Activated CD4-positive, alpha-beta T cell treated with anti-CD3 and anti-CD28 coated beads, Interleukin-2, amount 10 ng/mL, durations not matched to agents 24 days and 14 days (primary cell): ENCODE results near the gene TMEM203. TPM values are rescaled to one million over a fixed set of nuclear protein-coding genes. Genes with fewer than 3 reads are reported as not detected.

Source experiments
- DNase-seq: peaks from one replicate; pipeline ENCODE4 v3.0.0; 2022
- H3K27ac Mint-ChIP-seq: one replicate; pipeline ENCODE4 v1.8.0; 2022; ENCODE audit warnings: mild to moderate bottlenecking, mixed read lengths
- H3K27me3 Mint-ChIP-seq: one replicate; pipeline ENCODE4 v1.8.0; 2022; ENCODE audit warnings: mixed read lengths
- H3K36me3 Mint-ChIP-seq: one replicate; pipeline ENCODE4 v1.8.0; 2022; ENCODE audit warnings: low read depth, mild to moderate bottlenecking, mixed read lengths
- H3K4me1 Mint-ChIP-seq: one replicate; pipeline ENCODE4 v1.8.0; 2021; ENCODE audit warnings: mixed read lengths
- H3K4me3 Mint-ChIP-seq: one replicate; pipeline ENCODE4 v1.8.0; 2022; ENCODE audit warnings: mild to moderate bottlenecking, moderate library complexity, mixed read lengths
- H3K9me3 Mint-ChIP-seq: one replicate; pipeline ENCODE4 v1.8.0; 2021; ENCODE audit warnings: mixed read lengths
- intact Hi-C: fragments of 100-400 bp; cut with micrococcal nuclease; formaldehyde crosslinking; loops from one replicate; pipeline ENCODE4 v1.15.1; 2023
- total RNA-seq: library from RNA; stranded (reverse); gene quantifications from 2 replicates; pipeline ENCODE4 v1.2.3, GENCODE V29; 2022

TMEM203 gene
- total RNA-seq, 1 donor from 2014 or later: 38.8 TPM

GRCh38 chr9:137204731-137205125 lies 720 bp downstream of the TMEM203 start:
- peaks cover 24% of the 10 kb centered on the region for H3K36me3 Mint-ChIP-seq
- no peaks in the 10 kb centered on the region for H3K27me3 Mint-ChIP-seq
- H3K4me3 Mint-ChIP-seq: peak overlapping the region; percentile 94
- no peak for DNase-seq
- intact Hi-C loops: loop anchor here (1.0 to 5.0 kb wide), 4 partner anchors 16 to 75 kb away; partner anchors contain the start of genes ANAPC2, SSNA1 and TUBB4B
- H3K27ac Mint-ChIP-seq: peak overlapping the region; percentile 91
- no peaks in the 10 kb centered on the region for H3K9me3 Mint-ChIP-seq
- peaks cover 30% of the 10 kb centered on the region for H3K4me1 Mint-ChIP-seq

- Mint-ChIP-seq H3K27ac (no peak overlapping the region), H3K9me3 (no peaks in the 10 kb centered on the region), H3K27me3 (peaks cover 2% of the 10 kb centered on the region), H3K4me3 (no peak overlapping the region), H3K36me3 (peaks cover 17% of the 10 kb centered on the region), H3K4me1 (peaks cover 30% of the 10 kb centered on the region)
- DNase-seq: no peak
- intact Hi-C loops: loop anchor here (5.0 kb wide), 1 partner anchor 39 kb away; the partner anchor contains the start of gene TUBB4B
Measured at GRCh38 chr9:137202966-137203365, 2.5 kb downstream of the TMEM203 start.

- DNase-seq: no peak
- intact Hi-C loops: loop anchor here (2.0 to 5.0 kb wide), 2 partner anchors 41 to 73 kb away; partner anchors contain the start of gene TUBB4B
- Mint-ChIP-seq H3K27me3 (peaks cover 2% of the 10 kb centered on the region), H3K9me3 (no peaks in the 10 kb centered on the region), H3K4me1 (peaks cover 17% of the 10 kb centered on the region), H3K36me3 (peaks cover 9% of the 10 kb centered on the region), H3K27ac (peak overlapping the region; percentile 65), H3K4me3 (peak overlapping the region; percentile 87)
Measured at GRCh38 chr9:137201205-137201868, 4.1 kb downstream of the TMEM203 start.

- intact Hi-C loops: loop anchor here (1.0 to 5.0 kb wide), 4 partner anchors 12 to 72 kb away; partner anchors contain the start of genes ANAPC2, SSNA1 and TUBB4B
- peaks cover 4% of the 10 kb centered on the region for H3K36me3 Mint-ChIP-seq
- H3K27me3 Mint-ChIP-seq: peaks cover 2% of the 10 kb centered on the region
- no peaks in the 10 kb centered on the region for H3K9me3 Mint-ChIP-seq
- peak within 1 kb of the TSS; percentile 65 for H3K27ac Mint-ChIP-seq
- peaks cover 14% of the 10 kb centered on the region for H3K4me1 Mint-ChIP-seq
- DNase-seq: peak; percentile 100
- peak within 1 kb of the TSS; percentile 87 for H3K4me3 Mint-ChIP-seq
Measured at GRCh38 chr9:137200311-137201204, 4.9 kb downstream of the TMEM203 start, which contains the start of gene TPRN. TSS of gene TPRN (minus strand) at chr9:137200741. CDS start at chr9:137200711, 30 bp downstream.

- H3K27me3 Mint-ChIP-seq: peaks cover 2% of the 10 kb centered on the region
- intact Hi-C loops: loop anchor here (1.0 to 5.0 kb wide), 4 partner anchors 11 to 71 kb away; partner anchors contain the start of genes ANAPC2, SSNA1 and TUBB4B
- DNase-seq: no peak
- peaks cover 4% of the 10 kb centered on the region for H3K36me3 Mint-ChIP-seq
- no peak overlapping the region for H3K27ac Mint-ChIP-seq
- no peaks in the 10 kb centered on the region for H3K9me3 Mint-ChIP-seq
- H3K4me1 Mint-ChIP-seq: peaks cover 14% of the 10 kb centered on the region
- peak overlapping the region; percentile 81 for H3K4me3 Mint-ChIP-seq
Measured at GRCh38 chr9:137199411-137200121, 5.9 kb downstream of the TMEM203 start.

GRCh38 chr9:137198902-137199283 lies 6.6 kb downstream of the TMEM203 start:
- peak overlapping the region; percentile 32 for H3K4me3 Mint-ChIP-seq
- H3K9me3 Mint-ChIP-seq: no peaks in the 10 kb centered on the region
- no peak overlapping the region for H3K27ac Mint-ChIP-seq

GRCh38 chr9:137198051-137198901 lies 7.2 kb downstream of the TMEM203 start:
- H3K4me1 Mint-ChIP-seq: peaks cover 8% of the 10 kb centered on the region
- peaks cover 3% of the 10 kb centered on the region for H3K36me3 Mint-ChIP-seq
- intact Hi-C loops: no loop called here
- no peak overlapping the region for H3K27ac Mint-ChIP-seq
- H3K27me3 Mint-ChIP-seq: peaks cover 2% of the 10 kb centered on the region
- no peaks in the 10 kb centered on the region for H3K9me3 Mint-ChIP-seq
- peak overlapping the region; percentile 32 for H3K4me3 Mint-ChIP-seq
- no peak for DNase-seq

More at GRCh38 chr9:137198902-137199283, 6.6 kb downstream of the TMEM203 start:
- Mint-ChIP-seq H3K4me1 (peaks cover 9% of the 10 kb centered on the region), H3K36me3 (peaks cover 3% of the 10 kb centered on the region), H3K27me3 (peaks cover 2% of the 10 kb centered on the region)
- intact Hi-C loops: no loop called here
- DNase-seq: no peak

- DNase-seq: no peak
- peaks cover 6% of the 10 kb centered on the region for H3K36me3 Mint-ChIP-seq
- H3K4me1 Mint-ChIP-seq: no peaks in the 10 kb centered on the region
- no peaks in the 10 kb centered on the region for H3K9me3 Mint-ChIP-seq
- peaks cover 2% of the 10 kb centered on the region for H3K27me3 Mint-ChIP-seq
- no peak overlapping the region for H3K4me3 Mint-ChIP-seq
- H3K27ac Mint-ChIP-seq: no peak overlapping the region
- intact Hi-C loops: no loop called here
Measured at GRCh38 chr9:137195525-137196220, 9.8 kb downstream of the TMEM203 start.

GRCh38 chr9:137194909-137195308 lies 10.5 kb downstream of the TMEM203 start:
- no peaks in the 10 kb centered on the region for H3K9me3 Mint-ChIP-seq
- H3K27ac Mint-ChIP-seq: no peak overlapping the region
- no peak overlapping the region for H3K4me3 Mint-ChIP-seq
- H3K27me3 Mint-ChIP-seq: peaks cover 2% of the 10 kb centered on the region
- intact Hi-C loops: no loop called here
- no peak for DNase-seq
- no peaks in the 10 kb centered on the region for H3K4me1 Mint-ChIP-seq
- H3K36me3 Mint-ChIP-seq: peaks cover 8% of the 10 kb centered on the region

- intact Hi-C loops: no loop called here
- no peak for DNase-seq
- Mint-ChIP-seq H3K4me1 (peaks cover 3% of the 10 kb centered on the region), H3K27me3 (no peaks in the 10 kb centered on the region), H3K36me3 (peaks cover 11% of the 10 kb centered on the region), H3K4me3 (no peak overlapping the region), H3K9me3 (no peaks in the 10 kb centered on the region), H3K27ac (no peak overlapping the region)
Measured at GRCh38 chr9:137194388-137194787, 11.1 kb downstream of the TMEM203 start.

- H3K36me3 Mint-ChIP-seq: peaks cover 16% of the 10 kb centered on the region
- H3K27me3 Mint-ChIP-seq: no peaks in the 10 kb centered on the region
- intact Hi-C loops: no loop called here
- H3K4me1 Mint-ChIP-seq: peaks cover 6% of the 10 kb centered on the region
- no peak overlapping the region for H3K4me3 Mint-ChIP-seq
- H3K9me3 Mint-ChIP-seq: no peaks in the 10 kb centered on the region
- no peak for DNase-seq
- H3K27ac Mint-ChIP-seq: no peak overlapping the region
Measured at GRCh38 chr9:137193771-137194170, 11.7 kb downstream of the TMEM203 start.

- no peak overlapping the region for H3K27ac Mint-ChIP-seq
- H3K36me3 Mint-ChIP-seq: peaks cover 19% of the 10 kb centered on the region
- H3K27me3 Mint-ChIP-seq: no peaks in the 10 kb centered on the region
- no peak for DNase-seq
- H3K9me3 Mint-ChIP-seq: no peaks in the 10 kb centered on the region
- H3K4me3 Mint-ChIP-seq: no peak overlapping the region
- intact Hi-C loops: no loop called here
- peaks cover 7% of the 10 kb centered on the region for H3K4me1 Mint-ChIP-seq
Measured at GRCh38 chr9:137192859-137193258, 12.6 kb downstream of the TMEM203 start.
